Activated naive CD4-positive, alpha-beta T cell treated with anti-CD3 and anti-CD28 coated beads for 36 hours (primary cell): ENCODE measurements around the gene RIMBP2. TPM values are rescaled to one million over a fixed set of nuclear protein-coding genes. Genes with fewer than 3 reads are reported as not detected.

ENCODE experiments used
- CTCF ChIA-PET: fragments of 350-600 bp; sonication (Branson Sonifier 250); formaldehyde crosslinking; loops from one replicate; lab custom pipeline; 2021; ENCODE audit warnings: antibody characterized with exemption; lab: Charles Lee
- DNase-seq: peaks from one replicate; pipeline ENCODE4 v3.0.0-alpha.2; 2020
- H3K27ac Mint-ChIP-seq: one replicate; pipeline ENCODE4 v1.8.0; 2021; ENCODE audit warnings: mild to moderate bottlenecking, mixed read lengths
- H3K27me3 Mint-ChIP-seq: one replicate; pipeline ENCODE4 v1.8.0; 2021; ENCODE audit warnings: low read depth, mixed read lengths
- H3K36me3 Mint-ChIP-seq: one replicate; pipeline ENCODE4 v1.8.0; 2021; ENCODE audit warnings: low read depth, mixed read lengths
- H3K4me1 Mint-ChIP-seq: one replicate; pipeline ENCODE4 v1.8.0; 2021; ENCODE audit warnings: low read depth, mixed read lengths
- H3K4me3 Mint-ChIP-seq: one replicate; pipeline ENCODE4 v1.8.0; 2021; ENCODE audit warnings: mild to moderate bottlenecking, moderate library complexity, mixed read lengths
- H3K9me3 Mint-ChIP-seq: one replicate; pipeline ENCODE4 v1.8.0; 2021; ENCODE audit warnings: mixed read lengths
- intact Hi-C: fragments of 100-400 bp; cut with micrococcal nuclease; formaldehyde crosslinking; loops from one replicate; pipeline ENCODE4 v1.15.1; 2023
- total RNA-seq, 2 experiments: library from RNA; stranded (reverse); gene quantifications; one replicate each; pipeline ENCODE4 v1.2.3, GENCODE V29; 2021

Gene RIMBP2
- total RNA-seq, 2 experiments from 2014 or later, result not detected

DNA sequence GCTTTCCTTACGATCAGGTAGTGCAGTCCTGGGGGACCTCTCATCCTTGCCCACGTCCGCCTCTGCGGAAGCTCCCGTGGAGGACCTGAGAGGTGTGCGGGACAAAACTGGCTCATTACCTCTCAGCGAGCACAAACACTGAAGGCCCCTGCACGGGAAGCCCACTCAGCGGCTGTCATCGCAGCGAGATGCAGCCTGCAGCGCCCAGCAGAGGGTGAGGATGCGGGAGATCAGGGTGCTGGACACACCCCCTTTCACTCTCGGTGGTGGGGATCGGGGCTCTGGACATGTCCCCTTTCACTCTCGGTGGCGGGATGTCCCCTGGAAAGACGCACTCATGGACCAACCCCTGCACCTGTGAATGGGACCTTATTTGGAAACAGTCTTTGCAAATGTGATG, 266.8 kb downstream of the RIMBP2 start:
- no peaks in the 10 kb centered on the region for H3K4me1 Mint-ChIP-seq
- H3K9me3 Mint-ChIP-seq, result no peaks in the 10 kb centered on the region
- intact Hi-C loops, result no loop called here
- H3K4me3 Mint-ChIP-seq, result no peak overlapping the region
- no peak overlapping the region for H3K27ac Mint-ChIP-seq
- no peaks in the 10 kb centered on the region for H3K27me3 Mint-ChIP-seq
- no peak for DNase-seq
- CTCF ChIA-PET, result no interaction called here
- H3K36me3 Mint-ChIP-seq, result no peaks in the 10 kb centered on the region

DNA sequence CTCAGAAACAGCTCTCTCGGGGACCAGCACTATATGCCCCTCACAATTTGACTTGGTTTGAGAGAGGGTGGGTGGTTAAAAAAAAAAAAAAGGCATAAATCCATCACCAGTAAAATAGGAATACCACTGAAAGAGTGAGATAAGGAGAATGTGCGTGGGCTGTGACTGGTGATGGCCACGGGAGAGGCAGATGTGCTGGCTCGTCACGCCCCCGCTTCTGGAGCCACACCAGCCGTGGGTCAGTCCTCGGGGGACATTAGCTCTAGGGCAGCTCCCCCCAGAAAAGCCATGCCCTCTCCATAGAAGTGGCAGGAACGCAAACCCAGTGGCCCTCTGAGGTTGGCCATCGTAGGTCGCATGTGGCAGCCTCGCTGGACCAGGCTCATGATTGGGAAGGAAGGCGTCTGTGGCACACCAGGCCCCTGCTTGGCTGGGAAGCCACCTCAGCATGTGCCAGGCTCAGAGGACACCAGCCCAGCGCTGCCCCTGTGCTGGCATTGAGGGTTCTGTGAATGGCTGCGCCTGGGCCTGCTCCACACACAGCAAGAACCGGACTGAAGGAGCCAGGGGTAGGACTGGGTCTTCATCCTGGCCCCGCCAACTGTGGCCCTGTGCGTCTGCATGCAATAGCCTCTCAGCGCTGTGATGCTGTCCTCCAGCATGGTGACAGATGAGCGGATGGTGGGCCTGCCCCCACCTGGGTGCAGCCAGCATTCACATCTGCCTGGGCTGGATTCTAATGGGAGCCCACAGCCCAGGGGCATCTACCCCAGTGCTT, 267.9 kb downstream of the RIMBP2 start:
- Mint-ChIP-seq H3K27ac (no peak overlapping the region), H3K4me1 (no peaks in the 10 kb centered on the region), H3K36me3 (no peaks in the 10 kb centered on the region), H3K27me3 (no peaks in the 10 kb centered on the region), H3K9me3 (no peaks in the 10 kb centered on the region), H3K4me3 (no peak overlapping the region)
- DNase-seq, result no peak
- intact Hi-C loops, result no loop called here
- CTCF ChIA-PET, result no interaction called here

DNA sequence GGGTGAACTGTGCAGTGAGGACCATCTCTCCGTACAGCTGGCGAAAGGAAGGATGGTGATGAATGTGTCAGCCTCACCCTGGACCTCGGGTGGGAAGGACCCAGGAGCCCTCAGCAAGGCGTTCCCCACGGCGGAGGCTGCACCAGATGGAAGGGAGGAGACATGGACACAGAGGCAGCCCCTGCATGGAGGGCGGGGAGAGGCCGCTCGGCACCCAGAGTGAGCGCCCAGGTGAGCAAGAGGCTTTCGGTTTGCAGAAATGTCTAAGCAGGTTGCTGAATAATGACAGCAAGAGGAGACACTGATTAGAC, 268.5 kb downstream of the RIMBP2 start:
- H3K27me3 Mint-ChIP-seq, result no peaks in the 10 kb centered on the region
- H3K4me3 Mint-ChIP-seq, result no peak overlapping the region
- DNase-seq, result no peak
- no peaks in the 10 kb centered on the region for H3K36me3 Mint-ChIP-seq
- CTCF ChIA-PET, result no interaction called here
- intact Hi-C loops, result no loop called here
- H3K9me3 Mint-ChIP-seq, result no peaks in the 10 kb centered on the region
- H3K4me1 Mint-ChIP-seq, result no peaks in the 10 kb centered on the region
- no peak overlapping the region for H3K27ac Mint-ChIP-seq

DNA sequence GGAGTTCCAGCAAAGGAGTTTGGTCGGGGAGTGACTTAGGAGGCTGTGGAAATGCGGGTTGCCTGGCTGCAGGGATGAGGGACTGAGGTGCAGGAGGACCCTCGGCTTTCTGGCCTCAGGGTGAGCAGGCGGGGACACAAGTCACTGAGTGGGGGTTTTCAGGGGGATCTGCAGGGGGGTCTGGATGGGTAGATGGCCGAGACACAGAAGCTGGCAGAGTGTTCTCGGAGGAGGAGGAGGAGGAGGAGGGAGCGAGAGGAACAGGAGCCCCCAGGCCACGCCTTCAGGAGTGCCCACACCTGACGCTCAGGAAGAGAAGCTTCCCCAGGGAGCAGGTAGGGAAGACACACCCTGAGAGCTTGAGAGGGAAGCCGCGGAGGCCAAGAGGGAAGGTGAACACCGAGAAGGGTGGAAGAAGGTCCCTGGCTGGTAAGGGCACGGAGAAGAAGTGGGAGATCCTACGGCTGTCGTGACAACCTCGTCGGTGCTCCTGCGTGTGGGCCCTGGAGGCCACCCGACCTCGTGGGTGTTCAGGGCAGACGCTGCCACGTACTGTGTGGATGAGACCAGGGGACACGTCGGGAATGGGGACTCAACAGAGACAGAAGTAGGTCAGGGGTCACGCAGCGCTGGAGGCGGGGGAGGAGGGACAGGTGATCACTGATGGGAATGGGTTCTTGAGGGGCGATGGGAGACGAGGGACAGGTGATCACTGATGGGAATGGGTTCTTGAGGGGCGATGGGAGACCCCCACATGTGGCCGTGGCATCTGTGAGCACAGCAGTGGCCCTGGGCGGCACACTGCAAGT, 269.0 kb downstream of the RIMBP2 start:
- no peaks in the 10 kb centered on the region for H3K27me3 Mint-ChIP-seq
- H3K9me3 Mint-ChIP-seq, result no peaks in the 10 kb centered on the region
- H3K27ac Mint-ChIP-seq, result no peak overlapping the region
- no peaks in the 10 kb centered on the region for H3K4me1 Mint-ChIP-seq
- H3K4me3 Mint-ChIP-seq, result no peak overlapping the region
- CTCF ChIA-PET, result no interaction called here
- intact Hi-C loops, result no loop called here
- no peaks in the 10 kb centered on the region for H3K36me3 Mint-ChIP-seq
- no peak for DNase-seq

DNA sequence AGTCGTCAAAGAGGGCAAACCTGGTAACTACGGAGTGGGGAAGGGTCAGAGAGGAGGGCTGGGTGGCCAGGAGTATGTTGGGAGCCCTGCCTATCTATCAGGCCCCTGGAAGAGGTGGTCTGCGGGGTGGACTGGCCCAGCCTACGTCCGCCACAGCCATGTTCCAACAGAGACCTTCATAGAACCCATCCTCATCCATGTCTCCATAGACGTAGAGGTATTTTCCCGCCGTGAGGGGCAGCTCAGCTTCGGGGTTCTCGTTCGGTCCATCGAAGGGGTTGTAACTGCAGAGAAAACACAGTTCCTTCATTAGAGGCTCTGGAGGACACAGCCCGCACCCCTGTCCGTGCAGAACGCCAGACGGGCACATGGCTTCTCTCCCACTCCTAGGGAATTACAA, 271.1 kb downstream of the RIMBP2 start:
- no peak overlapping the region for H3K27ac Mint-ChIP-seq
- peaks cover 2% of the 10 kb centered on the region for H3K9me3 Mint-ChIP-seq
- no peak overlapping the region for H3K4me3 Mint-ChIP-seq
- CTCF ChIA-PET, result no interaction called here
- no peaks in the 10 kb centered on the region for H3K36me3 Mint-ChIP-seq
- DNase-seq, result no peak
- no peaks in the 10 kb centered on the region for H3K4me1 Mint-ChIP-seq
- no peaks in the 10 kb centered on the region for H3K27me3 Mint-ChIP-seq
- intact Hi-C loops, result no loop called here

DNA sequence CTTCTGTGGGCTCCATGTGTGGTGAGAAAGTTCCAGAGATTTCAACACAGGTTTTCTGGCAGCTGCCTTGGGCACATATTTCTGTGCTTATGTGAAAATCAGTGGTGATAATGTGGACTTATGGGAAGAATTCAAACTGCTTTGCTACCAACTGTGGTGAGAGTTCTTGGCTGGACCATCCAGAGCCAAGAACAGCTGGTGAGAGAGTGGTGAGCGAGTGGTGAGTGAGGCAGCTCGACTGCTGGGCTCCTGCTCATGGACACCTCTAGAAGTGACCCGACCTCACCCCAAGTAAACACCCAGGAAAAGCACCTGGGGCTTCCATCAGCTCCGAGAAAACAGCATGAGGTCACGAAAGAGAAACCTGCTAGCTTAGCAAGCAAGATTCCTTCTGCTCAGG, 272.0 kb downstream of the RIMBP2 start:
- Mint-ChIP-seq H3K27me3 (no peaks in the 10 kb centered on the region), H3K9me3 (peaks cover 3% of the 10 kb centered on the region), H3K4me3 (no peak overlapping the region), H3K27ac (no peak overlapping the region), H3K4me1 (no peaks in the 10 kb centered on the region), H3K36me3 (no peaks in the 10 kb centered on the region)
- CTCF ChIA-PET, result no interaction called here
- intact Hi-C loops, result no loop called here
- DNase-seq, result no peak

DNA sequence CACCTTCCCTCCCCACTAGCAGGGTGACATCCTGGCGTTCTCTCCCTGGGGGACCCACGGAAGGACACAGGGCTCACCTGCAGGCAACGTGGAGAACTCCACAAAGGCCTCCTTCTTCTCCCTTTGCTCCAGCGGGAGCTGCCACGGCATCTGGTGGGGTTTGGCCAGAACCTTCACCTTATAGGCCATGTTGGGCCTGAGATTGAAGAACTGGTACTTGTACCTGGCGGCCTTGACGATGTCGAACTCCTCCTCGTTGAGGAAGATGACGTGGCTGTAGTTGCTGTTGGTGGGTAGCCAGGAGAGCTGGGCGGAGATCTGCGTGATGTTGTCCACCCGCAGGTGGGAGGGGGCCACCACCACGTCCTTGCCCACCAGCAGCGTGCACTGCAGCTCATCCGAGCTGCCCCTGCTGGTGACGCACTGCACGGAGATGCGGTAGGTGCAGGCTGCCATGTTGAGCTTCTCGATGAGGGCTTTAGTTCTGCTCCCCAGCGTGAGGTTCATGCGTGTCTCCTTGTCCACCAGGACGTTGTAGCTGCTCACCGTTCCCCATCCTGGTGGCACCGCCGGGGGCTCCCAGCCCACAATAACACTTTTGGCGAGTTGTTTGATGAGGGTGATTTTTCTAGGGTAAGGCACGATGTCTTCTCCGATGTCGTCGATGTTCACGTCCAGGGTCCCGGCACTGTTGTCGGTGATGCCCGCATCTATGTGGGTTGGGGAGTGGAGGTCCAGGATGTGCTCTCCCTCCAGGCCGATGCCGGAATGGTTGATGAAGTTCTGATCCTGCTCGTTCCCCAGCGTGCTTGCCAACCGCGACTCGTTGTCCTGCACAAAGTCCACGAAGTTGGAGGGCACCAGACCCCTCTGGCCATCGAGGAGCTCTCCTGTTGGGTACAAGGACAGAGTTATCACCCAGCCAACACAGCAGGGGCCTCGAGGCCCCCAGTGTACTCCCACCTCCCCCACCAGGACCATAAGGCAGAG, 274.0 kb downstream of the RIMBP2 start:
- Mint-ChIP-seq H3K4me3 (no peak overlapping the region), H3K27me3 (no peaks in the 10 kb centered on the region), H3K36me3 (no peaks in the 10 kb centered on the region), H3K4me1 (no peaks in the 10 kb centered on the region), H3K27ac (no peak overlapping the region), H3K9me3 (peaks cover 6% of the 10 kb centered on the region)
- intact Hi-C loops, result no loop called here
- DNase-seq, result no peak
- CTCF ChIA-PET, result interaction anchor here (1.1 to 1.6 kb wide), 2 partner anchors 76 to 306 kb away, joined by 3 read pairs; no protein-coding TSS in a partner anchor

DNA sequence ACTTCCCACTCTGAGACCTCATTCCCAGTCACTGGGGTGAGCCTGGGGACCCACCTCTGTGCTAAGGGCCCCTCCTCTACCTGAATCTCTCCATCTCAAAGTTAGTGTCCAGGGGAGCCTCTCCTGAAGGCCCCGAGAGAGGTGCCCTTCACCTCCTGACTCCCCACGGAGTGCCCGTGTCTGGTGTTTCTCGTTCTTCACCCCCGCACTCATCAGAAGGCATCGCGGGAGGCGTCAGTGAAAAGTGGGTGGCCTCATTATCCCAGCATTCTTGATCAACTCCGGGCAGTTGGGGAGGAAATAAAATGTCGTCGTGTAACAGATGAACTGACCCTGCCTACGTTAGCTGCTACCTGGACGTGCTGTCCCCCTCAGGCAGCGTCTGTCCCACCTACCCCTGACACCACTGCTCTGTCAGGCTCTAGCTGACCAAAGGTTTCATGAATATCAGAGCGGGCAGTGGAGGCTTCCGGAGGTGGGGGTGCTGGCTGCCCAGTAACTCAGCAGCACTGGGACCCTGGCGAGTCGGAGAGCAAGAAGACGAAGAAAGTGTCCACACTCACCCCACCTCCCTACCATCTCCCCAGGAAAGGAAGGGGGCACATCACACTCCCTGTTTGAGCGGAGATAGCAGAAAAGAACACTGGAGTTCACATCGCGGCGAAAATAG, 275.6 kb downstream of the RIMBP2 start:
- H3K27me3 Mint-ChIP-seq, result no peaks in the 10 kb centered on the region
- no peak overlapping the region for H3K4me3 Mint-ChIP-seq
- no peak overlapping the region for H3K27ac Mint-ChIP-seq
- CTCF ChIA-PET, result no interaction called here
- intact Hi-C loops, result no loop called here
- H3K36me3 Mint-ChIP-seq, result no peaks in the 10 kb centered on the region
- H3K9me3 Mint-ChIP-seq, result peaks cover 6% of the 10 kb centered on the region
- no peak for DNase-seq
- H3K4me1 Mint-ChIP-seq, result no peaks in the 10 kb centered on the region

DNA sequence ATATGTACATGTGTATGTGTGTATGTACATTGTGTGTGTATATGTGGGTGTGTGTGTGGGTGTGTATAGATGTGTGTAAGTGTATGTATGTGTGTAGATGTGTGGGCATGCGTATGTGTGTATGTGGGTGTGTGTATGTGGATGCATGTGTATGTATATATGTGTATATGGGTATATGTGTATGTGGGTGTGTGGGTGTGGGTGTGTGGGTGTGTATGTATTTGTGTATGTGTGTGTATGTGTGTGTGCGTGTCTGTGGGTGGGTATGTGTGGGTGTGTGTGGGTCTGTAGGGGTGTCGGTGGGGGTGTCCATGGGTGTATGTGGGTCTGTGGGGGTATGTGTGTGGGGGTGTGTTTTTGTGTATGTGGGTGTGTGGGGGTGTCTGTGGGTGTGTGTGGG, 276.8 kb downstream of the RIMBP2 start:
- CTCF ChIA-PET, result interaction anchor here (0.6 kb wide), 1 partner anchor 20 kb away, joined by 3 read pairs; no protein-coding TSS in a partner anchor
- H3K27ac Mint-ChIP-seq, result no peak overlapping the region

DNA sequence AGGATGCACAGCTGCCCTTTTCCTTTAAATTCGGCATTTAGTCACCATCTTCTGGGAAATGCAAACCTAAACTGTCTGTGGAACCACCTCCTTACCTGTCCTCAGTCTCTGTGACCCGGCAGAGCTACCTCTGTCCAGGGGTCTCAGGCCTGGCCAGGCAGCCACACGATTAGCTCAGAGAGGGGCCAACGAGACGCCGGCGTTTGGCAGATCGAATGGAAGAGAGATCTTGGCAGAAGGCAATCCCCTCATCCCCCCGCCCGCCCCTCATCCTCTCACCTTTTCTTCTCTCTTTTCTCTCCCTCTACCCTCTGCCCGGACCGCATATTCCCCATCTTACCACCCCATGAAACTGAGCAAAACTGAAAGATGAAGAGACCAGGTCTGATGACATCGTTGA, 277.4 kb downstream of the RIMBP2 start:
- H3K27me3 Mint-ChIP-seq, result no peaks in the 10 kb centered on the region
- CTCF ChIA-PET, result no interaction called here
- peaks cover 6% of the 10 kb centered on the region for H3K9me3 Mint-ChIP-seq
- intact Hi-C loops, result no loop called here
- no peak for DNase-seq
- H3K36me3 Mint-ChIP-seq, result no peaks in the 10 kb centered on the region
- no peak overlapping the region for H3K27ac Mint-ChIP-seq
- H3K4me1 Mint-ChIP-seq, result no peaks in the 10 kb centered on the region
- no peak overlapping the region for H3K4me3 Mint-ChIP-seq

More for the DNA sequence above, 276.8 kb downstream of the RIMBP2 start:
- Mint-ChIP-seq H3K27me3 (no peaks in the 10 kb centered on the region), H3K9me3 (peaks cover 6% of the 10 kb centered on the region), H3K4me1 (no peaks in the 10 kb centered on the region), H3K36me3 (no peaks in the 10 kb centered on the region), H3K4me3 (no peak overlapping the region)
- no peak for DNase-seq
- intact Hi-C loops, result no loop called here

DNA sequence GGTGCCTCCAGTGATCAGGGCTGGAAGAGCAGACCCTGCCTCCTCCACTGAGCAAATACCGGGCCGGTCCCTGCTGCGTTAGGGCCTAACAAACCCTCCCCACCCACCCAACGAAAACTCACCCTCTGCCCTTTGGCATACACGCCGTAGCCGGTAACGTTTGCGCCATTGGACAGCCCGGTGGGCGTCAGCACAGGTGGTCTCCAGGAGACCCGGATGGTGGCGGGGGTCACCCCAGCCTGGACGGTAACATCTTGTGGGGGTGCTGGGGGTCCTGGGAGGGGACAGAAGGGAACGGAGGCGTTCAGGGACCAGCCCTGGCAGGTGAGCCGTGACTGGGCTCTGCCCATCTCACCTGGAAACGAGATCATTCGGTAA, 277.9 kb downstream of the RIMBP2 start:
- H3K27ac Mint-ChIP-seq, result no peak overlapping the region
- intact Hi-C loops, result no loop called here
- H3K4me1 Mint-ChIP-seq, result no peaks in the 10 kb centered on the region
- H3K36me3 Mint-ChIP-seq, result no peaks in the 10 kb centered on the region
- H3K9me3 Mint-ChIP-seq, result peaks cover 6% of the 10 kb centered on the region
- H3K27me3 Mint-ChIP-seq, result no peaks in the 10 kb centered on the region
- no peak for DNase-seq
- CTCF ChIA-PET, result no interaction called here
- H3K4me3 Mint-ChIP-seq, result no peak overlapping the region
